ENCODE measurements around the gene RHBDD3.

Gene RHBDD3

GRCh38 chr22:29215012-29215860, 52.5 kb downstream of the RHBDD3 start:
- no peak for DNase-seq (ENCODE audit: low read depth)
- no peak overlapping the region for H3K4me3 ChIP-seq (ENCODE audit: low read depth, low read length)
- no peak for TF ChIP-seq CTCF (IDR thresholded peaks at IDR 0.05; ENCODE audit: insufficient read depth, low read depth, low read length, missing control alignments)

GRCh38 chr22:29214232-29214631, 53.5 kb downstream of the RHBDD3 start:
- TF ChIP-seq CTCF (IDR thresholded peaks at IDR 0.05; ENCODE audit: insufficient read depth, low read depth, low read length, missing control alignments): no peak
- no peak for DNase-seq (ENCODE audit: low read depth)
- H3K4me3 ChIP-seq (ENCODE audit: low read depth, low read length): no peak overlapping the region

- TF ChIP-seq CTCF (IDR thresholded peaks at IDR 0.05; ENCODE audit: insufficient read depth, low read depth, low read length, missing control alignments): no peak
- H3K4me3 ChIP-seq (ENCODE audit: low read depth, low read length): no peak overlapping the region
Observed at GRCh38 chr22:29213493-29213892, 54.3 kb downstream of the RHBDD3 start.

GRCh38 chr22:29212743-29213142, 55.0 kb downstream of the RHBDD3 start:
- H3K4me3 ChIP-seq (ENCODE audit: low read depth, low read length): no peak overlapping the region
- no peak for TF ChIP-seq CTCF (IDR thresholded peaks at IDR 0.05; ENCODE audit: insufficient read depth, low read depth, low read length, missing control alignments)
- DNase-seq (ENCODE audit: low read depth): no peak

More at GRCh38 chr22:29213493-29213892, 54.3 kb downstream of the RHBDD3 start:
- DNase-seq (ENCODE audit: low read depth): no peak

GRCh38 chr22:29211466-29211865, 56.3 kb downstream of the RHBDD3 start:
- no peak for TF ChIP-seq CTCF (IDR thresholded peaks at IDR 0.05; ENCODE audit: insufficient read depth, low read depth, low read length, missing control alignments)
- H3K4me3 ChIP-seq (ENCODE audit: low read depth, low read length): no peak overlapping the region
- no peak for DNase-seq (ENCODE audit: low read depth)

- DNase-seq (ENCODE audit: low read depth): no peak
- TF ChIP-seq CTCF (IDR thresholded peaks at IDR 0.05; ENCODE audit: insufficient read depth, low read depth, low read length, missing control alignments): no peak
- no peak overlapping the region for H3K4me3 ChIP-seq (ENCODE audit: low read depth, low read length)
Observed at GRCh38 chr22:29211066-29211465, 56.7 kb downstream of the RHBDD3 start.

Measured in GM12865 (cell line).